Measurements from ENCODE around the gene MFSD2B. TPM values are rescaled to one million over a fixed set of nuclear protein-coding genes. Genes with fewer than 3 reads are reported as not detected.
A peak's percentile ranks its signal among the peaks of the same experiment; 100 is the strongest.

Gene MFSD2B
- total and polyA plus RNA-seq, 2 donors (not counting 3 experiments of a cell fraction or from before 2014, with no cell fraction given), result 0.29 to 0.82 TPM

GRCh38 chr2:24047703-24048033, 37.8 kb downstream of the MFSD2B start:
- Histone ChIP-seq H3K4me3 (replicated peaks in 1 of 3; ENCODE audit: insufficient read depth in 1 of 3, low read depth in 1 of 3, low read length in 3 of 3) (no peak overlapping the region), H4K20me1 (replicated peaks; ENCODE audit: control insufficient read depth, extremely low read depth, insufficient read depth, low read length) (no peaks in the 10 kb centered on the region), H3K9ac (replicated peaks; ENCODE audit: extremely low read depth, insufficient read depth, low read length) (no peak overlapping the region), H3K27me3 (ENCODE audit: control insufficient read depth in 2 of 2, insufficient read depth in 2 of 2, low read length in 2 of 2) (no peaks in the 10 kb centered on the region), H3K36me3 (ENCODE audit: control insufficient read depth in 2 of 2, extremely low read depth in 1 of 2, insufficient read depth in 2 of 2, low read length in 2 of 2) (no peaks in the 10 kb centered on the region), H3K9me3 (replicated peaks; ENCODE audit: control insufficient read depth, insufficient read depth, low read length) (no peaks in the 10 kb centered on the region), H3K4me1 (ENCODE audit: control insufficient read depth, extremely low read depth, insufficient read depth, low read length) (peaks cover 23% of the 10 kb centered on the region), H2AFZ (ENCODE audit: low read depth, low read length) (peak overlapping the region; percentile 82), H3K9me1 (replicated peaks; ENCODE audit: control insufficient read depth, extremely low read depth, insufficient read depth, low read length) (no peaks in the 10 kb centered on the region), H3K27ac (ENCODE audit: insufficient read depth, low read depth, low read length) (no peak overlapping the region), H3K4me2 (ENCODE audit: insufficient read depth, low read length) (no peak overlapping the region), H3K79me2 (ENCODE audit: control insufficient read depth, insufficient read depth, low read length) (peaks cover 22% of the 10 kb centered on the region)
- intact Hi-C loops (cut with micrococcal nuclease) (loop anchor here (1.0 kb wide), 5 partner anchors 29 to 120 kb away; partner anchors contain the start of genes ATAD2B, SF3B6, TP53I3 and UBXN2A), dilution Hi-C loops (cut with MboI; ENCODE audit: extremely low pct_ligation_motif_present, low sequenced_read_pairs) (no loop called here)
- DNase-seq (ENCODE audit: low read depth, low spot score) (no peak), FAIRE-seq (no peak)
- ChIA-PET CTCF (interaction anchor here (0.6 to 1.8 kb wide), 13 partner anchors 11 to 223 kb away, joined by 3 to 14 read pairs (median 3); partner anchors contain the start of genes ATAD2B, SF3B6 and TP53I3), POLR2A (interaction anchor here (0.9 to 1.6 kb wide), 4 partner anchors 29 to 223 kb away, joined by 3 to 15 read pairs (median 7); partner anchors contain the start of genes ATAD2B and SF3B6)
- TF ChIP-seq FOS (IDR thresholded peaks at IDR 0.05; ENCODE audit: borderline replicate concordance, insufficient read depth, low read length) (no peak), MYC (IDR thresholded peaks at IDR 0.05; ENCODE audit: low read depth, low read length) (no peak), MAX (IDR thresholded peaks at IDR 0.05; ENCODE audit: insufficient read depth, insufficient read length) (no peak), GATA2 (IDR thresholded peaks at IDR 0.05; ENCODE audit: insufficient read depth, insufficient read length, low read depth, low read length) (no peak)
- BruUV-seq (replicated peaks), result no TSS peak

GRCh38 chr2:24048769-24049484, 39.0 kb downstream of the MFSD2B start:
- Histone ChIP-seq H3K4me1 (ENCODE audit: control insufficient read depth, extremely low read depth, insufficient read depth, low read length) (peaks cover 23% of the 10 kb centered on the region), H3K4me3 (replicated peaks in 1 of 3; ENCODE audit: insufficient read depth in 1 of 3, low read depth in 1 of 3, low read length in 3 of 3) (peak overlapping the region; percentile 75 to 93 (median 77)), H3K79me2 (ENCODE audit: control insufficient read depth, insufficient read depth, low read length) (peaks cover 18% of the 10 kb centered on the region), H3K27me3 (ENCODE audit: control insufficient read depth in 2 of 2, insufficient read depth in 2 of 2, low read length in 2 of 2) (no peaks in the 10 kb centered on the region), H3K4me2 (ENCODE audit: insufficient read depth, low read length) (peak overlapping the region; percentile 60), H3K9ac (replicated peaks; ENCODE audit: extremely low read depth, insufficient read depth, low read length) (peak overlapping the region; percentile 64), H3K36me3 (ENCODE audit: control insufficient read depth in 2 of 2, extremely low read depth in 1 of 2, insufficient read depth in 2 of 2, low read length in 2 of 2) (no peaks in the 10 kb centered on the region), H3K27ac (ENCODE audit: insufficient read depth, low read depth, low read length) (no peak overlapping the region), H3K9me3 (replicated peaks; ENCODE audit: control insufficient read depth, insufficient read depth, low read length) (no peaks in the 10 kb centered on the region), H2AFZ (ENCODE audit: low read depth, low read length) (peak overlapping the region; percentile 77), H3K9me1 (replicated peaks; ENCODE audit: control insufficient read depth, extremely low read depth, insufficient read depth, low read length) (no peaks in the 10 kb centered on the region), H4K20me1 (replicated peaks; ENCODE audit: control insufficient read depth, extremely low read depth, insufficient read depth, low read length) (no peaks in the 10 kb centered on the region)
- CTCF ChIA-PET, result interaction anchor here (0.8 to 1.2 kb wide), 2 partner anchors 35 to 122 kb away, joined by 4 to 5 read pairs; partner anchors contain the start of genes ATAD2B and TP53I3
- dilution Hi-C loops (cut with MboI; ENCODE audit: extremely low pct_ligation_motif_present, low sequenced_read_pairs), result no loop called here
- FAIRE-seq (no peak), DNase-seq (ENCODE audit: low read depth, low spot score) (no peak)
- no peak for TF ChIP-seq MAX (IDR thresholded peaks at IDR 0.05; ENCODE audit: insufficient read depth, insufficient read length)
- no peak for TF ChIP-seq POLR2A (IDR thresholded peaks at IDR 0.05; ENCODE audit: low read depth, low read length)
- no peak for TF ChIP-seq MYC (IDR thresholded peaks at IDR 0.05; ENCODE audit: low read depth, low read length)
- no peak for TF ChIP-seq EZH2 (IDR thresholded peaks at IDR 0.05; ENCODE audit: borderline replicate concordance, low read depth, low read length, severe bottlenecking)
- TF ChIP-seq POLR2AphosphoS5 (IDR thresholded peaks at IDR 0.05; ENCODE audit: insufficient read depth, low read depth, low read length), result no peak
- TF ChIP-seq, protein P1, sequence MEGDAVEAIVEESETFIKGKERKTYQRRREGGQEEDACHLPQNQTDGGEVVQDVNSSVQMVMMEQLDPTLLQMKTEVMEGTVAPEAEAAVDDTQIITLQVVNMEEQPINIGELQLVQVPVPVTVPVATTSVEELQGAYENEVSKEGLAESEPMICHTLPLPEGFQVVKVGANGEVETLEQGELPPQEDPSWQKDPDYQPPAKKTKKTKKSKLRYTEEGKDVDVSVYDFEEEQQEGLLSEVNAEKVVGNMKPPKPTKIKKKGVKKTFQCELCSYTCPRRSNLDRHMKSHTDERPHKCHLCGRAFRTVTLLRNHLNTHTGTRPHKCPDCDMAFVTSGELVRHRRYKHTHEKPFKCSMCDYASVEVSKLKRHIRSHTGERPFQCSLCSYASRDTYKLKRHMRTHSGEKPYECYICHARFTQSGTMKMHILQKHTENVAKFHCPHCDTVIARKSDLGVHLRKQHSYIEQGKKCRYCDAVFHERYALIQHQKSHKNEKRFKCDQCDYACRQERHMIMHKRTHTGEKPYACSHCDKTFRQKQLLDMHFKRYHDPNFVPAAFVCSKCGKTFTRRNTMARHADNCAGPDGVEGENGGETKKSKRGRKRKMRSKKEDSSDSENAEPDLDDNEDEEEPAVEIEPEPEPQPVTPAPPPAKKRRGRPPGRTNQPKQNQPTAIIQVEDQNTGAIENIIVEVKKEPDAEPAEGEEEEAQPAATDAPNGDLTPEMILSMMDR (IDR thresholded peaks at IDR 0.05; ENCODE audit: extremely low read depth in 1 of 2, insufficient read depth in 1 of 2, low read depth in 1 of 2, low read length in 2 of 2), result no peak
- TF ChIP-seq JUN (IDR thresholded peaks at IDR 0.05; ENCODE audit: borderline replicate concordance, insufficient read depth, insufficient read length, low read depth), result no peak
- no peak for TF ChIP-seq FOS (IDR thresholded peaks at IDR 0.05; ENCODE audit: borderline replicate concordance, insufficient read depth, low read length)
- TF ChIP-seq GATA2 (IDR thresholded peaks at IDR 0.05; ENCODE audit: insufficient read depth, insufficient read length, low read depth, low read length), result no peak
- BruUV-seq (replicated peaks), result no TSS peak
- POLR2A ChIA-PET, result interaction anchor here (0.6 kb wide), 1 partner anchor 117 kb away, joined by 4 read pairs; no protein-coding TSS in a partner anchor
- intact Hi-C loops (cut with micrococcal nuclease), result no loop called here
